H1 (cell line): ENCODE data around the gene LAMA3. TPM values are rescaled to one million over a fixed set of nuclear protein-coding genes. Genes with fewer than 3 reads are reported as not detected.

Experiments used
- CBX5 ChIP-seq: fragments of 300-800, 300-1000 bp; sonication (generic); IDR thresholded peaks from 2 replicates; pipeline ENCODE4 v1.7.1; 2016; ENCODE audit warnings: antibody characterized with exemption, low read length, low read depth
- CTBP2 ChIP-seq: IDR thresholded peaks from 2 replicates; pipeline ENCODE4 v1.7.0; 2011; ENCODE audit warnings: borderline replicate concordance, mild to moderate bottlenecking, moderate library complexity, mixed read lengths, low read length; ENCODE audit not compliant: insufficient read depth, insufficient read length
- EP300 ChIP-seq, 2 experiments: IDR thresholded peaks; 1 replicate in 1 of 2; 2 replicates in 1 of 2; pipeline ENCODE4 v1.6.1; 2011 to 2012; ENCODE audit warnings: low read depth in 2 of 2, low read length in 2 of 2, mild to moderate bottlenecking in 2 of 2, borderline replicate concordance in 1 of 2, inconsistent platforms in 1 of 2, moderate library complexity in 1 of 2
- HDAC2 ChIP-seq, 2 experiments: fragments of 300-600 bp in 1 of 2; sonication (generic) in 1 of 2; IDR thresholded peaks; 2 replicates each; pipeline ENCODE4 v1.6.1; 2011 to 2012; ENCODE audit warnings: low read depth in 2 of 2, low read length in 2 of 2, mild to moderate bottlenecking in 2 of 2, moderate library complexity in 2 of 2, borderline replicate concordance in 1 of 2, inconsistent platforms in 1 of 2
- POLR2A ChIP-seq, 2 experiments: IDR thresholded peaks; 1 replicate in 1 of 2; 2 replicates in 1 of 2; pipeline ENCODE4 v1.6.1; 2011; ENCODE audit warnings: low read depth in 2 of 2, low read length in 2 of 2, mild to moderate bottlenecking in 2 of 2; ENCODE audit errors: control extremely low read depth in 1 of 2
- POU5F1 ChIP-seq: IDR thresholded peaks from 2 replicates; pipeline ENCODE4 v1.6.1; 2011; ENCODE audit warnings: low read depth, mild to moderate bottlenecking, low read length, moderate library complexity
- RBBP5 ChIP-seq: IDR thresholded peaks from 2 replicates; pipeline ENCODE4 v1.7.1; 2012; ENCODE audit warnings: low read depth, mild to moderate bottlenecking, inconsistent platforms, low read length, moderate library complexity, borderline replicate concordance
- RXRA ChIP-seq: IDR thresholded peaks from 2 replicates; pipeline ENCODE4 v1.6.1; 2011; ENCODE audit warnings: low read depth, mild to moderate bottlenecking, low read length, moderate library complexity; ENCODE audit not compliant: insufficient read depth
- TCF12 ChIP-seq: IDR thresholded peaks from 2 replicates; pipeline ENCODE4 v1.6.1; 2011; ENCODE audit warnings: low read depth, mild to moderate bottlenecking, low read length
- ZNF274 ChIP-seq: IDR thresholded peaks from 2 replicates; pipeline ENCODE4 v1.7.0; 2012; ENCODE audit warnings: low read length, borderline replicate concordance; ENCODE audit errors: extremely low read depth
- polyA plus RNA-seq, 7 experiments: library from polyadenylated mRNA; depleted of rRNA in 3 of 7; stranded (reverse) in 5 of 7; unstranded in 2 of 7; fragments of >200 nt in 5 of 7; fragments of 200-250 nt in 2 of 7; gene quantifications; 1 replicate in 5 of 7; 2 replicates in 1 of 7; 4 replicates in 1 of 7; pipeline versions ENCODE4 v1.2.1 to v1.2.3, GENCODE V29; 2011 to 2013; ENCODE audit warnings: missing spikeins in 2 of 7, mixed read lengths in 2 of 7
- total RNA-seq: library from RNA; stranded (reverse); fragmentation: NEBNext Ultra II Directional; extraction: Animal tissue kit (Norgen Biotek cat#: 25700); gene quantifications from 2 replicates; pipeline ENCODE4 v1.2.1, GENCODE V29; 2021

LAMA3 gene
- total and polyA plus RNA-seq, 2 of the 8 experiments (the other 6 are each of a cell fraction or from before 2014, with no cell fraction given): 0.76 to 5.0 TPM

DNA sequence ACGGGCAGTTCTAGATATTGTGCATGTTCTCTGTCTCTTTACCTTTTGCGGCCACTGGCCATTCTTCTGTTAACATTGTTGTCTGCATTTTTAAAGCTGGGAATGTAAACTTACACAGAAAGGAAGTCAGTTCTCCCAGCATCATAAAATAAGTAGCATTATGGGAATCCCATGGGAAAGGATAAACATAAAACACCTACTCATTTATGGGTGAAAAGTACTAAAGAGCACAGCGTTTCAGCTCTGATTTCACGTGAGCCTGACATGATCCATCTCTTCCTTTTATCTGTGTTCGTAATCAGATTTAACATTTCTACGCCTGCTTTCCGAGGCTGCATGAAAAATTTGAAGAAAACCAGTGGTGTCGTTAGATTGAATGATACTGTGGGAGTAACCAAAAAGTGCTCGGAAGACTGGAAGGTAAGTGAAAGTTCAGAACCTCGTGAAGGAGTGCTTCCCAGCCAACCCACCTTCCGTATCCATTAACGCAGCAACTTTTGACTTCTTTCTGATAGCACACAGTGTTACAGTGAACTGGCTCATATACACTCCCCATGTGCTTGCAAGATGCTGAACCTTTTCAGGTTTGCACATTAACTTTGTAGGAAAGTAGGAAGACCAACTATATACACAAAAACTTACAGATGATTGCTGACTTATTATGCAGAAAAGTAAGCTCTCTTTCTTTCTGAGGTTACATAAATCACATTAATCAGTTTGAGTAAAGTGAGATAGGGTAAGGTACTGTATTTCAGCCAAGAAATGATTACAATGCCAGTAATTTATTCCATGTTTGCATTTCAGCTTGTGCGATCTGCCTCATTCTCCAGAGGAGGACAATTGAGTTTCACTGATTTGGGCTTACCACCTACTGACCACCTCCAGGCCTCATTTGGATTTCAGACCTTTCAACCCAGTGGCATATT is 238.8 kb downstream of the LAMA3 start (continued):
- TF ChIP-seq EP300 (IDR thresholded peaks at IDR 0.05; ENCODE audit: borderline replicate concordance in 1 of 2, low read depth in 2 of 2, low read length in 2 of 2): no peak
- no peak for TF ChIP-seq TCF12
- no peak for TF ChIP-seq CTBP2
- no peak for TF ChIP-seq CBX5
- TF ChIP-seq RXRA: no peak
- TF ChIP-seq RBBP5: no peak
- no peak for TF ChIP-seq POU5F1
- no peak for TF ChIP-seq ZNF274
- TF ChIP-seq HDAC2 (IDR thresholded peaks at IDR 0.05; ENCODE audit: borderline replicate concordance in 1 of 2, low read depth in 2 of 2, low read length in 2 of 2): no peak
- TF ChIP-seq POLR2A (IDR thresholded peaks at IDR 0.05; ENCODE audit: control extremely low read depth in 1 of 2, low read depth in 2 of 2, low read length in 2 of 2): no peak
